ENCODE results near the gene AMELX.

- TF ChIP-seq, protein P1, sequence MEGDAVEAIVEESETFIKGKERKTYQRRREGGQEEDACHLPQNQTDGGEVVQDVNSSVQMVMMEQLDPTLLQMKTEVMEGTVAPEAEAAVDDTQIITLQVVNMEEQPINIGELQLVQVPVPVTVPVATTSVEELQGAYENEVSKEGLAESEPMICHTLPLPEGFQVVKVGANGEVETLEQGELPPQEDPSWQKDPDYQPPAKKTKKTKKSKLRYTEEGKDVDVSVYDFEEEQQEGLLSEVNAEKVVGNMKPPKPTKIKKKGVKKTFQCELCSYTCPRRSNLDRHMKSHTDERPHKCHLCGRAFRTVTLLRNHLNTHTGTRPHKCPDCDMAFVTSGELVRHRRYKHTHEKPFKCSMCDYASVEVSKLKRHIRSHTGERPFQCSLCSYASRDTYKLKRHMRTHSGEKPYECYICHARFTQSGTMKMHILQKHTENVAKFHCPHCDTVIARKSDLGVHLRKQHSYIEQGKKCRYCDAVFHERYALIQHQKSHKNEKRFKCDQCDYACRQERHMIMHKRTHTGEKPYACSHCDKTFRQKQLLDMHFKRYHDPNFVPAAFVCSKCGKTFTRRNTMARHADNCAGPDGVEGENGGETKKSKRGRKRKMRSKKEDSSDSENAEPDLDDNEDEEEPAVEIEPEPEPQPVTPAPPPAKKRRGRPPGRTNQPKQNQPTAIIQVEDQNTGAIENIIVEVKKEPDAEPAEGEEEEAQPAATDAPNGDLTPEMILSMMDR (conservative IDR thresholded peaks at IDR 0.05; ENCODE audit: low read depth, low read length), result no peak
- no peak for TF ChIP-seq EZH2 (IDR thresholded peaks at IDR 0.05; ENCODE audit: borderline replicate concordance, low read depth, low read length, poor library complexity, severe bottlenecking)
Observed at GRCh38 chrX:11329021-11329420, 35.8 kb downstream of the AMELX start.

Data from A673 (cell line).